Panc1 (cell line): Measurements from ENCODE around the gene PAK4. TPM values are rescaled to one million over a fixed set of nuclear protein-coding genes. Genes with fewer than 3 reads are reported as not detected.

Experiments
- ATAC-seq: fragments of 200-7000 bp; cut with Tn5 transposase; 2 replicates; pipeline ENCODE4 v1.9.1; 2020; ENCODE audit warnings: mild to moderate bottlenecking, moderate library complexity
- BruUV-seq: library from RNA; stranded (reverse); fragments of 400-500 nt; replicated peaks from 2 replicates; lab custom pipeline; 2021; lab: Mats Ljungman, UMichigan
- CTCF ChIA-PET: fragments of 300-600 bp; sonication (Branson Sonifier 250); formaldehyde crosslinking; loops from one replicate; lab custom pipeline; 2022; ENCODE audit warnings: antibody characterized with exemption; lab: Charles Lee
- POLR2A ChIA-PET: fragments of 300-600 bp; sonication (Branson Sonifier 250); formaldehyde crosslinking; loops from one replicate; lab custom pipeline; 2022; ENCODE audit warnings: antibody characterized with exemption; lab: Charles Lee
- DNase-seq: peaks from one replicate; pipeline ENCODE4 v3.0.0-alpha.2; 2010; ENCODE audit warnings: low read depth, low spot score
- H3K27ac ChIP-seq: 2 replicates; pipeline ENCODE4 v1.5.1; 2011; ENCODE audit warnings: mild to moderate bottlenecking, low read length, inconsistent platforms
- H3K27me3 ChIP-seq: fragments of 200-500 bp; sonication (Bioruptor generic); 2 replicates; pipeline ENCODE4 v1.6.0; 2014; ENCODE audit warnings: low read length, inconsistent platforms; ENCODE audit not compliant: control insufficient read depth, insufficient read depth
- H3K36me3 ChIP-seq: fragments of 200-500 bp; sonication (Bioruptor generic); 2 replicates; pipeline ENCODE4 v1.5.1; 2014; ENCODE audit warnings: inconsistent platforms, mild to moderate bottlenecking, low read length, moderate library complexity; ENCODE audit not compliant: control insufficient read depth, insufficient read depth
- H3K4me1 ChIP-seq: 2 replicates; pipeline ENCODE4 v1.5.1; 2011; ENCODE audit warnings: inconsistent platforms, mild to moderate bottlenecking, low read length, moderate library complexity; ENCODE audit not compliant: control insufficient read depth, insufficient read depth
- H3K4me3 ChIP-seq, 2 experiments: 2 replicates each; pipeline ENCODE4 v1.5.1; 2011 to 2012; ENCODE audit warnings: low read depth in 2 of 2, low read length in 2 of 2, mild to moderate bottlenecking in 2 of 2, inconsistent platforms in 1 of 2, moderate library complexity in 1 of 2
- H3K9me3 ChIP-seq: fragments of 200-500 bp; sonication (Bioruptor generic); 2 replicates; pipeline ENCODE4 v1.5.1; 2014; ENCODE audit warnings: low read depth, mild to moderate bottlenecking, inconsistent platforms, low read length, moderate library complexity; ENCODE audit not compliant: control insufficient read depth, insufficient read depth
- CTCF ChIP-seq: fragments of 450-650 bp; IDR thresholded peaks from 2 replicates; pipeline ENCODE4 v1.5.1; 2017; ENCODE audit warnings: mild to moderate bottlenecking
- POLR2AphosphoS5 ChIP-seq: IDR thresholded peaks from 2 replicates; pipeline ENCODE4 v1.6.1; 2012; ENCODE audit warnings: mild to moderate bottlenecking, low read depth, low read length, moderate library complexity
- SIN3A ChIP-seq: IDR thresholded peaks from 2 replicates; pipeline ENCODE4 v1.6.1; 2012; ENCODE audit warnings: low read depth, mild to moderate bottlenecking, low read length, moderate library complexity, borderline replicate concordance; ENCODE audit not compliant: insufficient read depth
- TCF7L2 ChIP-seq: IDR thresholded peaks from 2 replicates; pipeline ENCODE4 v1.6.1; 2011; ENCODE audit warnings: mild to moderate bottlenecking, low read depth, low read length, inconsistent platforms
- in situ Hi-C: cut with HindIII; loops from 2 replicates; pipeline ENCODE4 v1.10.0; 2016; ENCODE audit warnings: low sequenced_read_pairs, low pct_unique_long_range_greater_than_20kb
- intact Hi-C: fragments of 100-400 bp; cut with micrococcal nuclease; formaldehyde crosslinking; loops from one replicate; pipeline ENCODE4 v1.10.0; 2022; ENCODE audit not compliant: unreplicated experiment
- total RNA-seq: library from RNA; stranded (reverse); gene quantifications from one replicate; pipeline ENCODE4 v1.2.1, GENCODE V29; 2021; ENCODE audit not compliant: unreplicated experiment
- TF ChIP-seq, protein P1 (sequence below), 2 experiments: IDR thresholded peaks; 2 replicates each; pipeline ENCODE4 v1.6.1; 2011 to 2012; ENCODE audit warnings: low read depth in 2 of 2, control low read depth in 1 of 2, low read length in 1 of 2, mild to moderate bottlenecking in 1 of 2, moderate library complexity in 1 of 2; ENCODE audit not compliant: insufficient read depth in 1 of 2

The PAK4 gene
- total RNA-seq, 1 experiment from 2014 or later = 311 TPM

DNA sequence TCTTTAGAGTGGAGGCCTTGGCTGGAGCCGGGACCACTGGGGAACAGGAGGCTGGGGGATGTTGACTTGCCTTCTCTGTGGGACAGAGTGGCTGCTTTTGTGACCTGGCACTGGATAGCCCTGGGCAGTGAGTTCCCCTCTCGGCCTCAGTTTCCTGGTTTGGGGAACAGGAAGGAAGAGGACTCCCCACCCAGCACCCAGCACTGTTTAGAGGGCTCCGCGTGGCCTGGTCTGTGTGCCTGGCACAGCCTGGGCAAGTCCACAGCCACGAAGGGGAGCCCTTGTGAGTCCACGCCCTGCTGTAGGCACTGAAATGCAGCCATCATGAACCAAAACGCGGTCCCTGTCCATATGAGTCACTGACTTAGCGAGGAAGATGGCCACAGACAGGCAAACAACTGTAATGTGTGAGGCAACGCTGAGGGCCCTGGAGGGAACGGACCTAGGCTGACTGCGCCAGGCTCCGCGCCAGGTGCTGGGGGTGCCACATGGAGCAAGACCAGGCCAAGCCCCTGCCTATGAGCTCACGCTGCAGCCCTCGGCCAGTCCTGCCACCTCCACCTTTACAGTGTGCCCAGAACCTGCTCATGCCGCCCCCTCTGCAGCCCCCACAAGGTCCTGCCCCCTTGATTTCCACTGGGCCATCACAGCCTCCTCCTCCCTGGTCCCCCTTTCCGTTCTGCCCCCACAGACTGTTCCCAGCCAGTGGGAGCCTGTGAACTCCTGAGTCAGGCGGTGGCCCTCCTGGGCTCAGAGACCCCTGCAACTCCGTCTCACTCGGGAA is 35.5 kb downstream of the PAK4 start:
- CTCF ChIA-PET = no interaction called here
- Histone ChIP-seq H3K4me3 (no peak overlapping the region), H3K27me3 (no peaks in the 10 kb centered on the region), H3K9me3 (no peaks in the 10 kb centered on the region), H3K36me3 (no peaks in the 10 kb centered on the region), H3K27ac (peak overlapping the region; percentile 7; the same call in 1 of the 2 replicates), H3K4me1 (peaks cover 48% of the 10 kb centered on the region)
- intact Hi-C loops (no loop called here), in situ Hi-C loops (no loop called here)
- ATAC-seq (peak; percentile 16), DNase-seq (no peak)
- POLR2A ChIA-PET = no interaction called here
- no TSS peak for BruUV-seq
- TF ChIP-seq TCF7L2 = no peak
- no peak for TF ChIP-seq POLR2AphosphoS5
- TF ChIP-seq, protein P1, sequence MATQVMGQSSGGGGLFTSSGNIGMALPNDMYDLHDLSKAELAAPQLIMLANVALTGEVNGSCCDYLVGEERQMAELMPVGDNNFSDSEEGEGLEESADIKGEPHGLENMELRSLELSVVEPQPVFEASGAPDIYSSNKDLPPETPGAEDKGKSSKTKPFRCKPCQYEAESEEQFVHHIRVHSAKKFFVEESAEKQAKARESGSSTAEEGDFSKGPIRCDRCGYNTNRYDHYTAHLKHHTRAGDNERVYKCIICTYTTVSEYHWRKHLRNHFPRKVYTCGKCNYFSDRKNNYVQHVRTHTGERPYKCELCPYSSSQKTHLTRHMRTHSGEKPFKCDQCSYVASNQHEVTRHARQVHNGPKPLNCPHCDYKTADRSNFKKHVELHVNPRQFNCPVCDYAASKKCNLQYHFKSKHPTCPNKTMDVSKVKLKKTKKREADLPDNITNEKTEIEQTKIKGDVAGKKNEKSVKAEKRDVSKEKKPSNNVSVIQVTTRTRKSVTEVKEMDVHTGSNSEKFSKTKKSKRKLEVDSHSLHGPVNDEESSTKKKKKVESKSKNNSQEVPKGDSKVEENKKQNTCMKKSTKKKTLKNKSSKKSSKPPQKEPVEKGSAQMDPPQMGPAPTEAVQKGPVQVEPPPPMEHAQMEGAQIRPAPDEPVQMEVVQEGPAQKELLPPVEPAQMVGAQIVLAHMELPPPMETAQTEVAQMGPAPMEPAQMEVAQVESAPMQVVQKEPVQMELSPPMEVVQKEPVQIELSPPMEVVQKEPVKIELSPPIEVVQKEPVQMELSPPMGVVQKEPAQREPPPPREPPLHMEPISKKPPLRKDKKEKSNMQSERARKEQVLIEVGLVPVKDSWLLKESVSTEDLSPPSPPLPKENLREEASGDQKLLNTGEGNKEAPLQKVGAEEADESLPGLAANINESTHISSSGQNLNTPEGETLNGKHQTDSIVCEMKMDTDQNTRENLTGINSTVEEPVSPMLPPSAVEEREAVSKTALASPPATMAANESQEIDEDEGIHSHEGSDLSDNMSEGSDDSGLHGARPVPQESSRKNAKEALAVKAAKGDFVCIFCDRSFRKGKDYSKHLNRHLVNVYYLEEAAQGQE (IDR thresholded peaks at IDR 0.05; ENCODE audit: insufficient read depth in 1 of 2, low read depth in 2 of 2, low read length in 1 of 2) = no peak
- TF ChIP-seq SIN3A = no peak
- no peak for TF ChIP-seq CTCF

DNA sequence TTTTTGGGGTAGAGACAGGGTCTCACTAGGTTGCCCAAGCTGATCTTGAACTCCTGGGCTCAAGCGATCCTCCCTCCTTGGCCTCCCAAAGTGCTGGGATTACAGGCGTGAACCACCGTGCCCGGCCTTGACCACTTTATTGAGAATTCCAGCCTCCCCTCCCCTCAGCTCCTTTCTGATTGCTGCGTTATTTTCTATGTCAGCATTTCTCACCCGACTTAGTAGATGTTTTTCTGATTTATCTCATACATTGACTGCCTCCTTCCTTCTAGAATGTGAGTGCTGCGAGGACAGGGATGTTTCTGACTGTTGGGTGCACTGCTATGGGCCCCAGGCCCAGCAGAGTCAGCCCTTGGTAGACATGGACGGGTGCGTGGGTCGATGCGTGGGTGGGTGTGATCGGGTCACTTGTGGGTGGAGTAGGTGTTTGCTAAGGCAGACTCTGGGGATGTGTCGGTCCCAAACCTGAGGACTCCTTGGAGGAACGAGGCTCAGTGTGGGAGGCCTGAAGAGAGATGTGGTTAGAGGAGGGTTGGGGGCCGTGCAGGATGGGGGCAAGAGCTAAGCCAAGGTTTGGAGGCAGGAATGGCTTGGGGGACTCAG is 37.0 kb downstream of the PAK4 start:
- DNase-seq = no peak
- no peaks in the 10 kb centered on the region for H3K36me3 ChIP-seq
- in situ Hi-C loops (no loop called here), intact Hi-C loops (no loop called here)
- H3K27ac ChIP-seq = no peak overlapping the region
- ChIA-PET CTCF (no interaction called here), POLR2A (interaction anchor here (0.5 to 0.7 kb wide), 2 partner anchors 36 to 54 kb away, joined by 6 to 11 read pairs; no protein-coding TSS in a partner anchor)
- no peaks in the 10 kb centered on the region for H3K27me3 ChIP-seq
- no peaks in the 10 kb centered on the region for H3K9me3 ChIP-seq
- no TSS peak for BruUV-seq
- peaks cover 49% of the 10 kb centered on the region for H3K4me1 ChIP-seq
- H3K4me3 ChIP-seq = no peak overlapping the region
- ATAC-seq = no peak
- TF ChIP-seq CTCF = no peak
- no peak for TF ChIP-seq TCF7L2
- TF ChIP-seq SIN3A = no peak
- TF ChIP-seq, protein P1 (IDR thresholded peaks at IDR 0.05; ENCODE audit: insufficient read depth in 1 of 2, low read depth in 2 of 2, low read length in 1 of 2) = no peak
- TF ChIP-seq POLR2AphosphoS5 = no peak
